Ovary (tissue), 3 donors: Measurements from ENCODE around the gene ZBTB47.

Experiments used
- EP300 ChIP-seq: sonication (generic); formaldehyde crosslinking; IDR thresholded peaks from one replicate; pipeline ENCODE4 v1.6.1; 2017; ENCODE audit warnings: antibody characterized with exemption
- TF ChIP-seq, protein P1 (sequence below), 3 donors: fragments of 450-650 bp in 2 of 3; fragments of 200-600 bp in 1 of 3; IDR thresholded peaks; one replicate each; pipeline versions ENCODE4 v1.5.1 to v1.8.0; 2016 to 2022; ENCODE audit warnings: antibody characterized with exemption in 3 of 3, mild to moderate bottlenecking in 1 of 3
- donor health status: DM: no; HTN: no; CAD: no.

DNA sequence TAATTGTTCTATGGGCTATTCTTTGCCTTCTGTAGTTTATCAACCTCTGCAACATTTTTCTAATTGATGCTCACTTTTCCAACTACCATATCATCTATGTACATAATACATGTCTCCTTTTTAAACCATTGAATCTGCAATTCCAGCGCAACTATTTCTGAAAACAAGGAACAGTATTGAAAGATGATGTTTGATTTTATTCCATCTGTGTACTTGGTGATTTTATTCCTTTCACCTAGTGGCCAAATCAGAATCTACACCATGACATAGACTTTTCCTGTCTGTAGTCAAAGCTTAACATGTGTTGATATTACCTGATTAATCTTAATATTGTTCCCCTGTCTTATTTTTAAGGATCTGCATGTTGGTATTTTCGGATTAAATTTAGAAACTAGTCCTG lies 40.0 kb upstream of the ZBTB47 start:
- TF ChIP-seq, protein P1, sequence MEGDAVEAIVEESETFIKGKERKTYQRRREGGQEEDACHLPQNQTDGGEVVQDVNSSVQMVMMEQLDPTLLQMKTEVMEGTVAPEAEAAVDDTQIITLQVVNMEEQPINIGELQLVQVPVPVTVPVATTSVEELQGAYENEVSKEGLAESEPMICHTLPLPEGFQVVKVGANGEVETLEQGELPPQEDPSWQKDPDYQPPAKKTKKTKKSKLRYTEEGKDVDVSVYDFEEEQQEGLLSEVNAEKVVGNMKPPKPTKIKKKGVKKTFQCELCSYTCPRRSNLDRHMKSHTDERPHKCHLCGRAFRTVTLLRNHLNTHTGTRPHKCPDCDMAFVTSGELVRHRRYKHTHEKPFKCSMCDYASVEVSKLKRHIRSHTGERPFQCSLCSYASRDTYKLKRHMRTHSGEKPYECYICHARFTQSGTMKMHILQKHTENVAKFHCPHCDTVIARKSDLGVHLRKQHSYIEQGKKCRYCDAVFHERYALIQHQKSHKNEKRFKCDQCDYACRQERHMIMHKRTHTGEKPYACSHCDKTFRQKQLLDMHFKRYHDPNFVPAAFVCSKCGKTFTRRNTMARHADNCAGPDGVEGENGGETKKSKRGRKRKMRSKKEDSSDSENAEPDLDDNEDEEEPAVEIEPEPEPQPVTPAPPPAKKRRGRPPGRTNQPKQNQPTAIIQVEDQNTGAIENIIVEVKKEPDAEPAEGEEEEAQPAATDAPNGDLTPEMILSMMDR (IDR thresholded peaks at IDR 0.05), result peak in 1 of 3 donors; percentile 22
- TF ChIP-seq EP300, result no peak
